ENCODE results near the gene PCNX3.

Gene PCNX3

GRCh38 chr11:65615229-65615949 is at the start of gene PCNX3:
Gene PCNX3, plus strand, starts transcription at chr11:65615776. Its CDS starts 536 bp downstream, at chr11:65616312.
- peak; percentile 100 for DNase-seq (ENCODE audit: low read depth in 2 of 2)

- DNase-seq (ENCODE audit: low read depth in 2 of 2), result no peak
These were observed 46.2 kb upstream of the PCNX3 start for GRCh38 chr11:65569164-65569972.

DNA sequence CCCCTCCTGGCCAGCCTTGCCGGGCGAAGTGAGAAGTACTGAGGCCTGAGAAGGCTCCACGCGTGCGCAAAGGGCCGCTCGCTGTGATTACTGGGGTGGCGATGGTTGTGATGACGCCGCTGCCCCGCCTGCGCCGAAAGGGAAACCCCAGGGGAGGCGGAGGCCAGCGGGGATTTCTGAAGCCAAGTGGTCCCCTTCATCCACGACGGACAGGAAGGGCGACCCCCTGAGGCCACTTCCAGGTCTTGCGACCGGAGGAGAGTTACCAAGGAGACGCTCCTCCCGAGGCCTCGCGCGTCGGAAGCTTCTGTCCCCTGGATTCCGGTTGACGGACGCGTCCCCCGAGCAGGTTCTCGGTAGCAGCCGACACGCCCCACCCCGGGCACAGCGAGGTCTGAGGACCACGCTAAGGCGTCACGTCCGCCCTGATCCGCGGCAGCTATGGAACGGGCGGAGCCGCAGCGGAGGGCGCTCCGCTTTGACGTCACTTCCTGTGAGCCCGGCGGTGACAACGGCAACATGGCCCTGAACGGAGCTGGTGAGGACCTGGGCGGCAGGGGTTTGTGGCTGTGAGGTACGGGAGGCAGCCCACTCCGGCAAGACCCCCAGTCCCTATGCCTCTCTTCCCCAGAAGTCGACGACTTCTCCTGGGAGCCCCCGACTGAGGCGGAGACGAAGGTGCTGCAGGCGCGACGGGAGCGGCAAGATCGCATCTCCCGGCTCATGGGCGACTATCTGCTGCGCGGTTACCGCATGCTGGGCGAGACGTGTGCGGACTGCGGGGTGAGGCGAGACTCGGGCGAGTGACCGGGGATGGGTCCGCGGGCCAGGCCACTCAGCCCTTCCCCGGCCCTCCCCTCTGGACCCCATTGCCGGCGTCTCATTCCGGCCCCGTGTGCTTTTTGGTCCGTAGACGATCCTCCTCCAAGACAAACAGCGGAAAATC is 45.3 kb upstream of the PCNX3 start, which contains the start of gene ZNRD2:
Gene ZNRD2, plus strand, starts transcription at position 505 of the 946 bp plus-strand sequence. Its CDS starts 15 bp downstream, at position 520.
- peak; percentile 96 to 98 for DNase-seq (ENCODE audit: low read depth in 2 of 2)

GRCh38 chr11:65571420-65571819 is 44.2 kb upstream of the PCNX3 start:
- no peak for DNase-seq (ENCODE audit: low read depth in 2 of 2)

DNA sequence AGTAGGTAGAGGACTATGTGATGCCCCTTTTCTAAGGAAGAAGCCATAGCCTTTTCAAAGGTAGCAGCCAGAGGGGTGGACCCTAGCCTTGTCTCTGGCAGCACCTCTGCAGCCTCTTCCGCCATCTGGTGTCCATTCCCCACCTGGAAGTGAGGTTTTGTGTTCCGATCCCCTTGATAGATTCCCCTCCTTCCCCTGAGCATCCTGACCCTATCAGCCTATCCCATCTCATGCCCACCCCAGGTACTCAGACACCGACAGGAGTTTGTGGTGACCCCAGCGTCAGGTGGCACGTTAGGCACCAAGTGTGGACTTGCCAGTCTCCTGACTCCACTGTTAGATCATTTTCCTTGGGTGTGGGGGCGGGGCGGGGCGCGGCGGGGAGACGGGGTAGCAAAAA is 43.6 kb upstream of the PCNX3 start:
- DNase-seq (ENCODE audit: low read depth in 2 of 2), result no peak

GRCh38 chr11:65572356-65573051 is 43.1 kb upstream of the PCNX3 start, which contains the start of gene FAM89B:
Gene FAM89B, plus strand, starts transcription at chr11:65572538. Its CDS starts 132 bp downstream, at chr11:65572670.
- DNase-seq (ENCODE audit: low read depth in 2 of 2), result peak; percentile 73 to 91

GRCh38 chr11:65573391-65574079 is 42.0 kb upstream of the PCNX3 start:
- DNase-seq (ENCODE audit: low read depth in 2 of 2), result no peak

DNA sequence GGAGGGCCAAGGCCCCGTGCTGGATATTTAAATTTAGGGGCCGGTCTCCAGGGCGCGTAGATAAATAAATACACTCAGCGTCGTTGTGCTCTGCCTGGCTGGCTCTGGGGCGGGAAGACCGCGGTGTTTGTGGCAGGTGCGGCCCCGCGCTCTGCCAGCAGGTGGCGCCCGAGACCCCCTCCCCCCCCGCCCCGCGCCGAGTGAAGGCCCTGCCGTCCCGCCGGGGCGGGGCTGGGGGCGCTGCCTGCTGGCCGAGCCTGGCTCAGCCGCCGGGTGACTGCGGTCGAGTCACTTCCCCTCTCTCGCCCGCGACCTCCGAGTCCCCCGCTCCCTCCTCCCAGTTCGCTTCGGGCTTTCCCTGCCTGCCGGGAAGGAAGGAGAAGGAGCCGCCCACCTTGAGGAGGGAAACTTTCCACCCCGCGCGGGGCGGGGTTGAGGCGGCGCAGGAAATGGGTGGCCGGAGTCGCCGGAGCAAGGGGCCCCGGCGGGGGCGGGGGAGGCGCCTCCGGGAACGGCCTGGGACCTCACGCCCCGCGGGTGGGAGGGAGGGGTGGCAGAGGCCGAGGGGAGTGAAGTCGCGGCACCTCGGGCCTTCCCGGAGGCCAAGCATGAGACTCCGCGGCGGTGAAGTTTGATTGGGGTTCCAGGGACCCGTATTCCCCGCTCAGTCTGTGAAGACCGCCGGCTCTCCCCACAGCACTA is 41.3 kb upstream of the PCNX3 start:
- peak; percentile 79 to 93 for DNase-seq (ENCODE audit: low read depth in 2 of 2)

DNA sequence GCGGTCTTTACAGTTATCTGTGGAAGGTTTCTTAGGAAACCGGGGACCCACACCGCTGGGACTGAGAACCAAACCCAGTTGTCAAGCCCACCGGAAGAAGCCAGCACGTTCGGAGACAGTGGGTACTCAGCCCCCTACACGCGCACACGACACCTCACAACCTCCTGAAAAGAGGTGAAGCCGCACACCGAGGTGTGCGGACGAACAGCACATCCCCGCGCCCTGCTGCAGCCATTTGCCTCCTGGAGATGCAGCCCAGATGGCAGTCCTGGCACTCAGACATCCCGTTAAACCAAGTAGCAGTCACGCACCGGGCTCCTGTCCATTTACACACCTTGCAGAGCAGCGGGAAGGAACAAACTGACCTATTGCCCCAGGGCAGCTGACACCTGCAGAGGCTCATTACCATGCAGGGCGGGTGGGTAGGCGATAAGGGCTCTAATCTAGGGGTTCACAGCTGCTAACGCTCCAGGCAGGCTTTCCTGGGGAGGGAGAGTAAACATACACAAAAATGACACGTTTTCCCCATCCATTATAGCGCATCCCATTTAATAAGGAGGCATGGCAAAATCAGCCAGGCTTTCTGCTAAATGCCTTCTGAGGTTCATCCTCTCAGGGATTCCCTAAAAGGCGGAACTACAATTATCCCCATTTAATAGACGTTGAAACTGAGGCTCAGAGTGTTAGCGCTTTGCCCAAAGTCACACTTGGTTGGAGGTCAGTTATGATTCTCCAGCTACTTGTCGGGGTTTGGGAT is 40.6 kb upstream of the PCNX3 start:
- no peak for DNase-seq (ENCODE audit: low read depth in 2 of 2)

DNA sequence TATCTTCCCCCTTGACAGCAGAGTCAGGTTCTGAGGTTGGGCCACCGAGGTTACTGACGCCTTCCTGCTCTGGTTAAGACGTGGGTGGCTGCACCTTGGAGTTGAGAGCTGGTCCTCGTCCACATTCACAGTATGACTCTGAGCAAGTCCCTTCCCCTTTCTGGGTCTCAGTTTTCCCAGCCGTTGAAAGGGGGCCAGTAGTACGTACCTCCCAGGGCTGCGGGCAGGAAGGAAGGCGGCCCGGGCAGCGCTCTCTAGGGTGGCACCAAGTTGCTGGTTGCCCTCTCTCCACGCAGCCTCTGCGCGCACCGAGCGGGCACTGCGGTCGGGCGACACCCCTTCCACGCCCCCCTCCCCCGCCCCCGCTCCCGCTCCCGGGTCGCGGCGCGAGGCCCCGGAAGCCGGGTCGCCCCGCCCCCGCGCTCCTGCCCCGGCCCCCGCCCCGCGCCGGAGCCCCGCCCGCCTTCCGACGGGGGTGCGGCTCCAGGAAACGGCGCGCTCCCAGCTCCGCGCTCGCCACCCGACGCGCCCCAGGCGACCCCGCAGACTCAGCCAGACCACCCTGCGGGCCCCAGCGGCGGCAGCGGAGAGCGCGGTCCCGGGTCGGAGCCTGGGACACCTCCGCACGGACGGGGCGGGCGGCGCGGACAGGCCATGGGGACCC is 39.9 kb upstream of the PCNX3 start, which contains the start of gene EHBP1L1:
Gene EHBP1L1, plus strand, starts transcription at position 486 of the 664 bp plus-strand sequence. CDS start 250 bp downstream, outside the sequence.
- peak; percentile 39 to 73 for DNase-seq (ENCODE audit: low read depth in 2 of 2)

- no peak for DNase-seq (ENCODE audit: low read depth in 2 of 2)
These were observed 39.2 kb upstream of the PCNX3 start for GRCh38 chr11:65576232-65576866.

GRCh38 chr11:65576867-65577755 is 38.5 kb upstream of the PCNX3 start:
- DNase-seq (ENCODE audit: low read depth in 2 of 2), result no peak

DNA sequence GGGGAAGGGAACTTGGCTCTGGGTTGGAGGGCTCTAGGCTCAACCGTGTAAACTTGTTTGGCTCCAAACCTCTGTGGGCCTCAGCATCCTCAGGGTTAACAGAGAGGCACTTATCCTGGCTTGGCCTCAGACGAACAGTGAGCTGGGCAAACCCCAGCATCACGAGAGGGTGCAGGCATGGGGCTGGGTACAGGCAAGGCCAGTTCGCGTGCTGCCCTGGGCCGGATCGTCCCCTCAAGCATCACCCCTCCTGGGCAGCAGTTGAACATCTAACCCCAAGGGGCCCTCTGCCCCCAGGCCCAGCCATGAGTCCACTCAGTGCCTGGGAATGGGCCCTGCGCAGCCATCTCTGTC is 37.8 kb upstream of the PCNX3 start:
- no peak for DNase-seq (ENCODE audit: low read depth in 2 of 2)

GRCh38 chr11:65578134-65578533 is 37.4 kb upstream of the PCNX3 start:
- DNase-seq (ENCODE audit: low read depth in 2 of 2), result no peak

DNA sequence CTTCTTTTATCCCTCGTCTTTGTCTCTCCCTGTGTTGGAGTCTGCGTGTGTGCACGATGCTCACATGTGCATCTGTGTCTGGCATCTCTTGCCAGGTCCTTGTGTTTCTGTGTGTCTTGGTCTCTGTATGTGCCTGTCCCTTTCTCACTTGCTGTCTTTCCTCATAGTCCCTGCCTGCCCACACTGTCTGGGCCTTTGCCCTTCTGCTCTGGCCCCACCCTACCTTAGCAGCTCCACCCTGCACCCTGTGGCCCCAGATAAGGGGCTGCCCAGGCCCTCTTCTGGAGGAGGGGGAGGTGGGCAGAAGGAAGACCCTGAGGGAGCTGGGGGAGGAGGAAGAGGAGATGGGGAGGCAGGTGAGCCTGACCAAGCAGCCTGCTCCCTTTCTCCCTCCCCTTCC is 36.9 kb upstream of the PCNX3 start:
- no peak for DNase-seq (ENCODE audit: low read depth in 2 of 2)

DNA sequence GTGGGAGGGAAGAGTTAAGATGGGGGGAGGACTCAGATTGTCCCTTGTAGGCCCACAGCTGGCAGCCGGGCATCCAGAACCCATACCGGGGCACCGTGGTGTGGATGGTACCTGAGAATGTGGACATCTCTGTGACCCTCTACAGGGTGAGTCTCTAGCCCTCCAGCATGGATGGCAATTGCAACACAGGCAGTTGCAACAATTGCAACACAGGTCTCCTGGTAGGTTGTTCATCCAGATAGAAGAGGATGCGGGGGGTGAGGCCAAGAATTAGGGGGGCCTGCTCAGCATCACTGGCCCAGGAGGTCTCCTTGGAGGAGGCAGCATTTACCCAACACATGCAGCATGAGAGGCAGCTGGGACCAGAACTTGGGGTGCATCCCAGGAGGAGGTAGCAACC is 36.3 kb upstream of the PCNX3 start:
- DNase-seq (ENCODE audit: low read depth in 2 of 2), result no peak

Data from stimulated activated CD4-positive, alpha-beta T cell treated with anti-CD3 and anti-CD28 coated beads, Interleukin-12 subunit alpha, Interleukin-12 subunit beta, amount 100 ng/mL, for 24 hours (primary cell).